ENCODE data around the gene NCSTN.

GRCh38 chr1:160357286-160358002, 14.3 kb downstream of the NCSTN start:
- TF ChIP-seq CBX5 (IDR thresholded peaks at IDR 0.05; ENCODE audit: borderline replicate concordance, low read depth) (no peak), ZBTB2 (IDR thresholded peaks at IDR 0.05) (no peak), YBX1 (IDR thresholded peaks at IDR 0.05) (no peak), MXI1 (IDR thresholded peaks at IDR 0.05; ENCODE audit: low read depth, low read length) (no peak), CGGBP1 (CRISPR knock-in tag; IDR thresholded peaks at IDR 0.05) (no peak), RCOR1 (IDR thresholded peaks at IDR 0.05; ENCODE audit: borderline replicate concordance in 1 of 2, low read depth in 2 of 2, low read length in 2 of 2) (no peak)
